Amniotic epithelial cell (primary cell): Measurements from ENCODE around the gene CACTIN.

Source experiments
- DNase-seq: peaks from one replicate; pipeline ENCODE4 v3.0.0-alpha.2; 2010; ENCODE audit warnings: low read depth

The CACTIN gene

DNA sequence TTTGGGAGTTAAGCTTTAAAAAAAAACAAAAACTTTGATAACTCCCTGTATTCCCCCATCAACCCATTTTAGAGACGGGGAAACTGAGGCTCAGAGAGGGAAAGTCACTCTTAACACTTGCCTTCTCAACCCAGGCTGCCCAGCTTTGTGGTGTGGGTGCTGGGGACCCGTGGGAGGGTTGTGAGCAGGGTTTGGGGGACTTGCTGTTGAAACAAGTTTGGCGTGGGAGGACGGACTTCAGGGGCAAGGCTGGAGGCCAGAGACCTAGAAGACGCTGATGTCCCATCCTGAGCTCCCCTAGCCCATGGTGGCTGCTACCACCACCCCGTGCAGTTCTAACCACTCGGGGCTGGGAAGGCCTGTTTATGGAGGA lies 747 bp upstream of the CACTIN start:
- DNase-seq, result no peak

DNA sequence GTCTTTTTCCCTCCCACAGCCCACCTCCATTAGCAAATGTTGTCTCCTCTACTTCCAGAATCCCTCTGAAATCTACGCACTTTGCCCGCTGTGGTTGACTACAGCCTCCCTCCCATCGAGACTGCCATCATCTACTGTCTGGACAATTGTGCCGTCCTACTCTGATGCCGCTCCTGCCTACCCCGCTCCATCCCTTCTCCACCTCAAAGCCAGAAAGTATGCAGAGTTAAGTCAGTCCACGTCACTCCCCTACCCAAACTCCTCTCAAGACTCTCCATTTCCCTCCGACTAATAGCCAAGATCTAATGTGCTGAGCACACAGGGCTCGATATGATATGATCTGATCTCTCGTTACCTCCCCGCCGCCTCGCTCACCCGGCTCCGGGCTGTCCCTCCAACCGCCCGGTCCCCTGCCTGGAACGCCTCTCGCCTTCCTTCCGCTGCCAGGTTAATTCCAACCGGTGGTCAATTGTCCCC lies 556 bp downstream of the CACTIN start:
- DNase-seq, result no peak

GRCh38 chr19:3623716-3624115 lies 2.9 kb downstream of the CACTIN start:
- DNase-seq, result no peak

GRCh38 chr19:3622224-3622623 lies 4.4 kb downstream of the CACTIN start:
- DNase-seq, result no peak

DNA sequence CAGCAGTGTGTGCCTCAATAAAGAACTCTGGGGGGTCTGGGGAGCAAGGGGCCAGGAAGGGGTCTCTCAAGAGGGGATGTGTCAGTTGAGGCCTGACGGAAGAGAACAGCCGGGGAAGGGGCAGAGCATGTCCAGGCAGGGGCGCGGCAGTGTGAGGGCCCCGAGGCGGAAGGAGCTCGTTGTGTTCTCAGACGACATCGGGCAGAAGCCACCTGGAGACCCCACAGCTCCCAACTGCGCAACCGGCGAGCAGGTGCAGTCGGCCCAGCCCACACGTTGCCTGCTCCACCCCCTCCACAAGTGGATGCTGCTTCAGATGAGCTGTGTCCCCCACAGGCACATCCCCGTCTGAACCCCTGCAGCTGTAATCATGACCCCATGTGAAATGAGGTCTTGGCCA lies 4.9 kb downstream of the CACTIN start:
- DNase-seq, result no peak

- no peak for DNase-seq
Measured at GRCh38 chr19:3620817-3621547, 5.6 kb downstream of the CACTIN start.

GRCh38 chr19:3620145-3620816 lies 6.3 kb downstream of the CACTIN start:
- no peak for DNase-seq

- no peak for DNase-seq
Measured at GRCh38 chr19:3619631-3620012, 7.0 kb downstream of the CACTIN start.

- DNase-seq, result no peak
Measured at GRCh38 chr19:3618811-3619630, 7.6 kb downstream of the CACTIN start.

DNA sequence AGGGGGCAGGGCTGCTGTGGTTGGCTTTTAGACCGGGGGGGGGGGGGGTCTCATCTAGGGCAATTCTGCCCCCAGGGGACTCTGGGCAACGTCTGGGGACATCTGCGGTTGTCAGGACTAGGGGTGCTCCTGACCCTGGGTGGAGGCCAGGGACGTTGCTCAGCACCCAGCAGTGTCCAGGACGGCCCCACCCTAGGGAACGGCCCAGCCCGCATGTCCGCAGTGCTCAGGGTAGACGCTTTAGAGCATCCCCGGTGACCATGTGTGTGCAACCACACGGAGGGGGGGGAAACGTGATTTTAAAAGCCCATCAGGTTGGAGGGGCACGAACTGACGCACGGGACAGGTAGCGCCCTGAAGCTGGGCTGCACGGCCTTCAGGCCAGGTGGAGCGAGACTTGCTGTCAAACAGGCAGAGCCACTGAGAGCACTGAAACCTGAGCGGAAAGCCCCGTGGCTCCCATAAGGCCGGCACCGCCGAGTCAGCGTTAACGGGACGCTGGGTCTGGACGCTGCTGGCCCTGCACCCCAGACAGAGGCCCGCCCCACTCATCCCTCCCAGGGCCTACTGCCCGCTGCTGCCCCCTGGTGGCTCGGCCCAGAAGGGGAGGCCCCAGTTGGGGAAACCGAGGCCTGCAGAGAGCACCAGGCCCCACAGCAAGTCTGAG lies 8.3 kb downstream of the CACTIN start:
- peak; percentile 36 for DNase-seq

GRCh38 chr19:3617463-3617862 lies 9.1 kb downstream of the CACTIN start:
- DNase-seq, result no peak

- DNase-seq, result no peak
Measured at GRCh38 chr19:3615524-3616135, 11.0 kb downstream of the CACTIN start.

GRCh38 chr19:3614858-3615505 lies 11.6 kb downstream of the CACTIN start:
- DNase-seq, result no peak

DNA sequence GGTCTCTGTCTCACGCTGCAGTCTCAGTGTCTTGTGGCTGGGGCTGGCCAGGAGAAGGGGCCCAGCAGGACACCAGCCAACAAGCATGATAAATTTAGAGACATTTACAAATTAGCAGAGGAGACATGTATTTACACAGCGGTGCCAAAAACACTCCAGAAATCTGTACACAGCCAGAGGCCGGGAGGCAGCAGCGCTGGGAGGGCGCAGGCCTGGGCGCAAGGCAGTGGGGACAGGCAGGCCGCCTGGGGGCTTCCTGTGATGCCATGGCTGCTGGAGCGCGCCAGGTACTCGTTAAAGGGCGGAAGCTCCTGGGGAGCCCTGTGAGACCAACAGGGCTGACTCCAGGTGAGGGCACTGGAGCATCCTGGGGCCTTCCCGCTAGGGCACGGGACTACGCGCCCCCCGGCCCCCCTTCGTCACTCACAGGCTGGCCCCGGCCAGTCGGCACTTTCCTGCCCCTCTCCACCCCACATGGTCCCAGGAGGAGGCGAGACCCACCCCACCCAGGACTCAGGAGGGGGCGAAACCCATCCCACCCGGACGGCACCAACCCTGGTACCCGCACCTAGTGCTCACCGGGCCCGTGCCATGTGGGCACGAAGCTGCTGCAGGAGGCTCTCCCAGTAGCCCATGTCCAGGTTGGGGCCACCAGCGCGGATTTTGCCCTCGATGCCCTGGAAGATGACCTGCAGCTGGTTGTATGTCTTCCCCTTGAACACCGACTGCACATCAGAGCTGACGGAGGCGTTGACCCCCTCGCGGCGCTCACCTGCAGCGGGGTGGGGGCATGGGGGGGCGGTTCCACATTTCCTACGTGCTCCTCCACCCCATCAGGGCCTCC lies 12.6 kb downstream of the CACTIN start:
- no peak for DNase-seq

GRCh38 chr19:3612901-3613741 lies 13.5 kb downstream of the CACTIN start:
- DNase-seq, result no peak

GRCh38 chr19:3612330-3612729 lies 14.3 kb downstream of the CACTIN start:
- no peak for DNase-seq

DNA sequence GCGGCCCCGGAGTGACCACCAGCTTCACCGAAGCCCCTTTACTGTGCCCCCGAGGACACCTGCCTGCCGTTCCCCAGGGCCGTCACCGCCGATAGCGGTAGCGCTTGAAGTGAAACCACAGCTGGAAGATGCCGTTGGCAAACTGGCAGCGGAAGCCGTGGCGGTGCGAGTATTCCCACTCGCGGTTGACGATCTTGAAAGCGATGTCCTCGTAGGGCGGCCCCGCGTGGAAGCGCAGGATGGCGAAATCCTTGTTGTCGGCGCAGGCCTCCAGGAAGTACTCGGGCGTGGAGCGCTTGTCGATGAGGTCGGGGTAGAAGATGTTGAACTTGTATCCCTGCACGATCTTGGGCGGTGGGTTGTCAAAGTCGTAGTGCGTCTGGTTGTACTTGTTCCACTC lies 14.7 kb downstream of the CACTIN start:
- no peak for DNase-seq

GRCh38 chr19:3610745-3611717 lies 15.6 kb downstream of the CACTIN start:
- DNase-seq, result no peak
